ENCODE measurements around the gene CTTN. TPM values are rescaled to one million over a fixed set of nuclear protein-coding genes. Genes with fewer than 3 reads are reported as not detected.

The CTTN gene
- total and polyA plus RNA-seq, 10 of the 15 experiments (the other 5 are each of a cell fraction or from before 2014, with no cell fraction given), result 1.1 to 37.8 (median 11.8) TPM

DNA sequence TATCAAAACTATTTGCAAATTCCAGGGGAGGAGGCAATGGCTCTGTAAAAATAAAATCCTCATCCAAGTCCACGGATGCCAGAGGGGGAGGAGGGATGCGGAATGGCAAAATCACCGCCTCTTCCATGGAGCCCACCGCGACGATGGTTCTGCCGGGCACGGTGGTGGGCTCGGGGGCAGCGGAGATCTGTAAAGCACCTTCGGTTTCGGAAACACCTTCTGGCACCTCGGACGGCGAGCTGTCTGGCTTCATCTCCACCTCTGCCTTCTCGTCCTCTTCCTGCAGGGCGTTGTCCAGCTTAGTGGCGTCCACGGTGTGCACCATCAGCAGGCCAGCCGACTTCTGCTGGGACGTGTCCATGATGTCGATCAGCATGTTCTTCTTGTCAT, 87.7 kb downstream of the CTTN start:
- CTCF ChIA-PET, result no interaction called here
- Histone ChIP-seq H3K4me2 (ENCODE audit: control insufficient read depth, insufficient read depth) (no peak overlapping the region), H3K36me3 (ENCODE audit: control insufficient read depth in 2 of 2, insufficient read depth in 2 of 2, low read length in 1 of 2) (no peaks in the 10 kb centered on the region), H3K27me3 (replicated peaks in 1 of 2; ENCODE audit: control insufficient read depth in 2 of 2, insufficient read depth in 2 of 2, low read length in 1 of 2) (no peaks in the 10 kb centered on the region), H3K27ac (ENCODE audit: control insufficient read depth, insufficient read depth) (no peak overlapping the region), H3K9me3 (replicated peaks; ENCODE audit: control insufficient read depth, insufficient read depth, low read length) (peaks cover 6% of the 10 kb centered on the region; the same call in 2 of the 3 replicates), H3K9ac (ENCODE audit: control insufficient read depth, insufficient read depth, low read length) (no peak overlapping the region), H3K79me2 (ENCODE audit: control insufficient read depth, insufficient read depth, low read length) (no peaks in the 10 kb centered on the region), H2AFZ (ENCODE audit: control insufficient read depth, low read depth, low read length) (no peak overlapping the region), H3K4me1 (ENCODE audit: control insufficient read depth, insufficient read depth, low read length) (no peaks in the 10 kb centered on the region), H4K20me1 (ENCODE audit: control insufficient read depth, insufficient read depth) (no peaks in the 10 kb centered on the region), H3K4me3 (no peak overlapping the region)
- ATAC-seq (no peak), DNase-seq (ENCODE audit: low read depth, low spot score) (no peak), FAIRE-seq (no peak)
- POLR2A ChIA-PET, result no interaction called here
- no TSS peak for BruUV-seq (replicated peaks)
- WGBS (ENCODE audit: insufficient coverage, insufficient replicate concordance, low lambda C conversion rate, missing lambda C conversion rate), result 93% methylated on average over 17 of the region's 22 CpGs
- in situ Hi-C loops (cut with MboI), result no loop called here
- intact Hi-C loops (cut with micrococcal nuclease; ENCODE audit: unreplicated experiment), result no loop called here
- RAD21 ChIA-PET (ENCODE audit: unreplicated experiment), result no interaction called here
- SMC1A ChIA-PET (ENCODE audit: uncharacterized antibody, unreplicated experiment), result no interaction called here
- no peak for TF ChIP-seq BACH1 (IDR thresholded peaks at IDR 0.05; ENCODE audit: borderline replicate concordance)
- TF ChIP-seq HDGF (IDR thresholded peaks at IDR 0.05), result no peak
- TF ChIP-seq, protein P1, sequence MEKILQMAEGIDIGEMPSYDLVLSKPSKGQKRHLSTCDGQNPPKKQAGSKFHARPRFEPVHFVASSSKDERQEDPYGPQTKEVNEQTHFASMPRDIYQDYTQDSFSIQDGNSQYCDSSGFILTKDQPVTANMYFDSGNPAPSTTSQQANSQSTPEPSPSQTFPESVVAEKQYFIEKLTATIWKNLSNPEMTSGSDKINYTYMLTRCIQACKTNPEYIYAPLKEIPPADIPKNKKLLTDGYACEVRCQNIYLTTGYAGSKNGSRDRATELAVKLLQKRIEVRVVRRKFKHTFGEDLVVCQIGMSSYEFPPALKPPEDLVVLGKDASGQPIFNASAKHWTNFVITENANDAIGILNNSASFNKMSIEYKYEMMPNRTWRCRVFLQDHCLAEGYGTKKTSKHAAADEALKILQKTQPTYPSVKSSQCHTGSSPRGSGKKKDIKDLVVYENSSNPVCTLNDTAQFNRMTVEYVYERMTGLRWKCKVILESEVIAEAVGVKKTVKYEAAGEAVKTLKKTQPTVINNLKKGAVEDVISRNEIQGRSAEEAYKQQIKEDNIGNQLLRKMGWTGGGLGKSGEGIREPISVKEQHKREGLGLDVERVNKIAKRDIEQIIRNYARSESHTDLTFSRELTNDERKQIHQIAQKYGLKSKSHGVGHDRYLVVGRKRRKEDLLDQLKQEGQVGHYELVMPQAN (conservative IDR thresholded peaks at IDR 0.05), result no peak
- TF ChIP-seq, protein P2, sequence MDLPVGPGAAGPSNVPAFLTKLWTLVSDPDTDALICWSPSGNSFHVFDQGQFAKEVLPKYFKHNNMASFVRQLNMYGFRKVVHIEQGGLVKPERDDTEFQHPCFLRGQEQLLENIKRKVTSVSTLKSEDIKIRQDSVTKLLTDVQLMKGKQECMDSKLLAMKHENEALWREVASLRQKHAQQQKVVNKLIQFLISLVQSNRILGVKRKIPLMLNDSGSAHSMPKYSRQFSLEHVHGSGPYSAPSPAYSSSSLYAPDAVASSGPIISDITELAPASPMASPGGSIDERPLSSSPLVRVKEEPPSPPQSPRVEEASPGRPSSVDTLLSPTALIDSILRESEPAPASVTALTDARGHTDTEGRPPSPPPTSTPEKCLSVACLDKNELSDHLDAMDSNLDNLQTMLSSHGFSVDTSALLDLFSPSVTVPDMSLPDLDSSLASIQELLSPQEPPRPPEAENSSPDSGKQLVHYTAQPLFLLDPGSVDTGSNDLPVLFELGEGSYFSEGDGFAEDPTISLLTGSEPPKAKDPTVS (IDR thresholded peaks at IDR 0.05; ENCODE audit: low read depth, low read length), result no peak
- no peak for TF ChIP-seq ZBED1 (IDR thresholded peaks at IDR 0.05; ENCODE audit: borderline replicate concordance)
- no peak for TF ChIP-seq TBL1XR1 (IDR thresholded peaks at IDR 0.05; ENCODE audit: low read depth, low read length)
- no peak for TF ChIP-seq ZNF207 (IDR thresholded peaks at IDR 0.05; ENCODE audit: borderline replicate concordance)
- no peak for TF ChIP-seq ZNF24 (IDR thresholded peaks at IDR 0.05)
- TF ChIP-seq ATF7 (IDR thresholded peaks at IDR 0.05; ENCODE audit: low read depth), result no peak
- TF ChIP-seq RCOR1 (conservative IDR thresholded peaks at IDR 0.05; ENCODE audit: low read depth, low read length), result no peak
- no peak for TF ChIP-seq MEF2A (IDR thresholded peaks at IDR 0.05; ENCODE audit: insufficient read depth, low read depth, low read length)
- no peak for TF ChIP-seq NRF1 (conservative IDR thresholded peaks at IDR 0.05; ENCODE audit: low read depth, low read length)
- no peak for TF ChIP-seq NFYA (IDR thresholded peaks at IDR 0.05; ENCODE audit: borderline replicate concordance, low read depth, low read length)
- TF ChIP-seq CBX3 (IDR thresholded peaks at IDR 0.05; ENCODE audit: borderline replicate concordance, low read depth), result no peak
- no peak for TF ChIP-seq NR2F1 (conservative IDR thresholded peaks at IDR 0.05)
- TF ChIP-seq POU2F2 (IDR thresholded peaks at IDR 0.05; ENCODE audit: borderline replicate concordance, low read depth, low read length), result no peak
- TF ChIP-seq TAF1 (IDR thresholded peaks at IDR 0.05; ENCODE audit: borderline replicate concordance, low read depth, low read length), result no peak
- TF ChIP-seq IKZF1 (conservative IDR thresholded peaks at IDR 0.05), result no peak
- TF ChIP-seq HDAC6 (IDR thresholded peaks at IDR 0.05; ENCODE audit: unreplicated experiment), result no peak
- TF ChIP-seq, protein P3, sequence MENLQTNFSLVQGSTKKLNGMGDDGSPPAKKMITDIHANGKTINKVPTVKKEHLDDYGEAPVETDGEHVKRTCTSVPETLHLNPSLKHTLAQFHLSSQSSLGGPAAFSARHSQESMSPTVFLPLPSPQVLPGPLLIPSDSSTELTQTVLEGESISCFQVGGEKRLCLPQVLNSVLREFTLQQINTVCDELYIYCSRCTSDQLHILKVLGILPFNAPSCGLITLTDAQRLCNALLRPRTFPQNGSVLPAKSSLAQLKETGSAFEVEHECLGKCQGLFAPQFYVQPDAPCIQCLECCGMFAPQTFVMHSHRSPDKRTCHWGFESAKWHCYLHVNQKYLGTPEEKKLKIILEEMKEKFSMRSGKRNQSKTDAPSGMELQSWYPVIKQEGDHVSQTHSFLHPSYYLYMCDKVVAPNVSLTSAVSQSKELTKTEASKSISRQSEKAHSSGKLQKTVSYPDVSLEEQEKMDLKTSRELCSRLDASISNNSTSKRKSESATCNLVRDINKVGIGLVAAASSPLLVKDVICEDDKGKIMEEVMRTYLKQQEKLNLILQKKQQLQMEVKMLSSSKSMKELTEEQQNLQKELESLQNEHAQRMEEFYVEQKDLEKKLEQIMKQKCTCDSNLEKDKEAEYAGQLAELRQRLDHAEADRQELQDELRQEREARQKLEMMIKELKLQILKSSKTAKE (IDR thresholded peaks at IDR 0.05; ENCODE audit: low read depth, poor library complexity, severe bottlenecking), result no peak
